HepG2 (cell line): ENCODE data around the gene EIF3L.

Experiments used
- CTCF ChIP-seq: sonication (generic); formaldehyde crosslinking; IDR thresholded peaks from 2 replicates; pipeline ENCODE4 v1.5.0; 2020; ENCODE audit warnings: mild to moderate bottlenecking, missing genetic modification reagents, moderate library complexity
- DNMT3B ChIP-seq: conservative IDR thresholded peaks from 2 replicates; pipeline ENCODE4 v1.6.1; 2016; ENCODE audit warnings: missing biosample characterization, control low read depth
- ZNF276 ChIP-seq: sonication (generic); formaldehyde crosslinking; IDR thresholded peaks from 2 replicates; pipeline ENCODE4 v1.4.0; 2020; ENCODE audit warnings: mild to moderate bottlenecking, low read depth, missing genetic modification reagents

GRCh38 chr22:37909766-37910165, 60.5 kb downstream of the EIF3L start:
- TF ChIP-seq ZNF276 (CRISPR knock-in tag) = no peak
- TF ChIP-seq CTCF (CRISPR knock-in tag) = no peak
- TF ChIP-seq DNMT3B (CRISPR knock-in tag) = no peak
